Ishikawa (cell line): ENCODE results near the gene IL4R.

Source experiments
- CEBPB ChIP-seq: IDR thresholded peaks from 2 replicates; pipeline ENCODE4 v1.6.1; 2012
- CREB1 ChIP-seq: IDR thresholded peaks from 2 replicates; pipeline ENCODE4 v1.6.1; 2012; ENCODE audit warnings: low read depth
- EGR1 ChIP-seq: IDR thresholded peaks from 2 replicates; pipeline ENCODE4 v1.6.1; 2012
- EP300 ChIP-seq: IDR thresholded peaks from 2 replicates; pipeline ENCODE4 v1.6.1; 2012; ENCODE audit warnings: borderline replicate concordance
- FOXM1 ChIP-seq: IDR thresholded peaks from 2 replicates; pipeline ENCODE4 v1.6.1; 2012; ENCODE audit warnings: low read depth, borderline replicate concordance
- NFIC ChIP-seq: IDR thresholded peaks from 2 replicates; pipeline ENCODE4 v1.6.1; 2012
- RAD21 ChIP-seq: IDR thresholded peaks from 2 replicates; pipeline ENCODE4 v1.6.1; 2012; ENCODE audit warnings: low read depth
- TAF1 ChIP-seq: IDR thresholded peaks from 2 replicates; pipeline ENCODE4 v1.6.1; 2012; ENCODE audit warnings: low read depth, mild to moderate bottlenecking
- TCF12 ChIP-seq: IDR thresholded peaks from 2 replicates; pipeline ENCODE4 v1.6.1; 2012; ENCODE audit warnings: low read depth
- TEAD4 ChIP-seq: IDR thresholded peaks from 2 replicates; pipeline ENCODE4 v1.6.1; 2012
- YY1 ChIP-seq: IDR thresholded peaks from 2 replicates; pipeline ENCODE4 v1.6.1; 2012; ENCODE audit warnings: low read depth
- ZBTB7A ChIP-seq: IDR thresholded peaks from 2 replicates; pipeline ENCODE4 v1.6.1; 2012; ENCODE audit warnings: low read depth
- TF ChIP-seq, protein P1 (sequence below): IDR thresholded peaks from 2 replicates; pipeline ENCODE4 v1.6.1; 2012
- TF ChIP-seq, protein P2 (sequence below): IDR thresholded peaks from 2 replicates; pipeline ENCODE4 v1.6.1; 2012
- TF ChIP-seq, protein P3 (sequence below): IDR thresholded peaks from 2 replicates; pipeline ENCODE4 v1.6.1; 2012; ENCODE audit warnings: low read depth, mild to moderate bottlenecking

Gene IL4R

DNA sequence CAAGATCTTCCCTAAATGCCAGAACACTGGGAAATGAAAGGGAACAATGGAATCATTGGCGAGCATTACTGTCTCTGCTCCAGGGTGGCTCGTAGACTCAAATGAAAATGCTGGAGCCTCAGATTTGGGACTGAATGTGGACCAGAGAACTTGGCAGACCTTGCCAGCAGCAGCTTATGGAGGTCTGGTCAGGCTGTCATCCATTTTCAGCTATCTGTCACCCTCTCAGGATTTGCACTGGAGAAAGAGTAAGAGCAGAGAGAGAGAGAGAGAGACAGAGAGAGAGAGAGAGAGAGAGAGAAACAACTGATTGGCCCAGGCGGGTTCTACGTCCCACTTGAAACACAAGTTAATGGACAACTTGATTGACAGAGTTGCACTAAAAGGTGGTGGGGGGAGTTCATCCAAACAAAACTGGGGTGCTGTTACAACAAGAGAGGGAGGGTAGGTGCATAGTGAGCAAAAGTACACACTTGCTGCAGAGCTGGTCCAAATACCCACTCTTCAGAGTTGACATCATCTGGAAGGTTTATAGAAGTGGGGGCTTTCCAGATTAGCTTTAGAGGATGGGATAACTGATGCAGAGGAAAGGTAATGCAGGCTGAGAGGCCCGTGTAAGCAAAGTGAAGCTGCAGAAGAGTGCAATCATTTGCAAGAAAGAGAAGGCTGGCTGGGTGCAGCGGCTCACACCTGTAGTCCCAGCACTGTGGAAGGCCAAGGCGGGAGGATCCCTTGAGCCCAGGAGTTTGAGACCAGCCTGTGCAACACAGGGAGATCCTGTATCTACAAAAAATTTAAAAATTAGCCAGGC, 28.7 kb upstream of the IL4R start:
- TF ChIP-seq TEAD4 (no peak), EGR1 (no peak), CREB1 (no peak), FOXM1 (no peak), CEBPB (no peak), YY1 (no peak), RAD21 (no peak), NFIC (no peak), EP300 (no peak), TAF1 (no peak), ZBTB7A (no peak)
- TF ChIP-seq, protein P1, sequence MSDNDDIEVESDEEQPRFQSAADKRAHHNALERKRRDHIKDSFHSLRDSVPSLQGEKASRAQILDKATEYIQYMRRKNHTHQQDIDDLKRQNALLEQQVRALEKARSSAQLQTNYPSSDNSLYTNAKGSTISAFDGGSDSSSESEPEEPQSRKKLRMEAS = no peak
- TF ChIP-seq, protein P2, sequence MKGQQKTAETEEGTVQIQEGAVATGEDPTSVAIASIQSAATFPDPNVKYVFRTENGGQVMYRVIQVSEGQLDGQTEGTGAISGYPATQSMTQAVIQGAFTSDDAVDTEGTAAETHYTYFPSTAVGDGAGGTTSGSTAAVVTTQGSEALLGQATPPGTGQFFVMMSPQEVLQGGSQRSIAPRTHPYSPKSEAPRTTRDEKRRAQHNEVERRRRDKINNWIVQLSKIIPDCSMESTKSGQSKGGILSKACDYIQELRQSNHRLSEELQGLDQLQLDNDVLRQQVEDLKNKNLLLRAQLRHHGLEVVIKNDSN = no peak
- TF ChIP-seq, protein P3, sequence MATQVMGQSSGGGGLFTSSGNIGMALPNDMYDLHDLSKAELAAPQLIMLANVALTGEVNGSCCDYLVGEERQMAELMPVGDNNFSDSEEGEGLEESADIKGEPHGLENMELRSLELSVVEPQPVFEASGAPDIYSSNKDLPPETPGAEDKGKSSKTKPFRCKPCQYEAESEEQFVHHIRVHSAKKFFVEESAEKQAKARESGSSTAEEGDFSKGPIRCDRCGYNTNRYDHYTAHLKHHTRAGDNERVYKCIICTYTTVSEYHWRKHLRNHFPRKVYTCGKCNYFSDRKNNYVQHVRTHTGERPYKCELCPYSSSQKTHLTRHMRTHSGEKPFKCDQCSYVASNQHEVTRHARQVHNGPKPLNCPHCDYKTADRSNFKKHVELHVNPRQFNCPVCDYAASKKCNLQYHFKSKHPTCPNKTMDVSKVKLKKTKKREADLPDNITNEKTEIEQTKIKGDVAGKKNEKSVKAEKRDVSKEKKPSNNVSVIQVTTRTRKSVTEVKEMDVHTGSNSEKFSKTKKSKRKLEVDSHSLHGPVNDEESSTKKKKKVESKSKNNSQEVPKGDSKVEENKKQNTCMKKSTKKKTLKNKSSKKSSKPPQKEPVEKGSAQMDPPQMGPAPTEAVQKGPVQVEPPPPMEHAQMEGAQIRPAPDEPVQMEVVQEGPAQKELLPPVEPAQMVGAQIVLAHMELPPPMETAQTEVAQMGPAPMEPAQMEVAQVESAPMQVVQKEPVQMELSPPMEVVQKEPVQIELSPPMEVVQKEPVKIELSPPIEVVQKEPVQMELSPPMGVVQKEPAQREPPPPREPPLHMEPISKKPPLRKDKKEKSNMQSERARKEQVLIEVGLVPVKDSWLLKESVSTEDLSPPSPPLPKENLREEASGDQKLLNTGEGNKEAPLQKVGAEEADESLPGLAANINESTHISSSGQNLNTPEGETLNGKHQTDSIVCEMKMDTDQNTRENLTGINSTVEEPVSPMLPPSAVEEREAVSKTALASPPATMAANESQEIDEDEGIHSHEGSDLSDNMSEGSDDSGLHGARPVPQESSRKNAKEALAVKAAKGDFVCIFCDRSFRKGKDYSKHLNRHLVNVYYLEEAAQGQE = no peak

DNA sequence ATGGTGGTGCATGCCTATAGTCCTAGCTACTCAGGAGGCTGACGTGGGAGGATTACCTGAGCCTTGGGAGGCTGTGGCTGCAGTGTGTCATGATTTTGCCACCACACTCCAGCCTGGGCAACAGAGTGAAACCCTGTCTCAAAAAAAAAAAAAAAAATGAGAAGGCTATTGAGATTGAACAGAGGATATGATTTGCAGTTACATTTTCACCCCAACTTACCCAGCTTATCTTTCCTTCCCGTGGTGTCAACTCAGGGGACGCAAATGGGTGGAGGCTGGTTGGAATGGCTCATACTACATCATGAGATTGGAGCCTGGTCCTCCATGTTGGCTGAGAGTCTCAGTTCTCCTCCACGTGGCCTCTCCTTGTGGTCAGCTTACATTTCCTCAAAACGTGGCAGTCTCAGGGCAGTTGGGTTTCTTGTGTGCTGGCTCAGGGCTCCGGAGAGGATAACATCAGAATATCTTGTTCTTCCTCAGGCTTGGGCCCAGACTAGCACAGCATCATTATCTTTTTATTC, 28.0 kb upstream of the IL4R start:
- no peak for TF ChIP-seq FOXM1
- TF ChIP-seq ZBTB7A = no peak
- TF ChIP-seq CEBPB = no peak
- TF ChIP-seq CREB1 = no peak
- TF ChIP-seq, protein P1 = no peak
- TF ChIP-seq NFIC = no peak
- TF ChIP-seq, protein P2 = no peak
- no peak for TF ChIP-seq YY1
- TF ChIP-seq, protein P3 = no peak
- TF ChIP-seq RAD21 = no peak
- TF ChIP-seq TCF12 = no peak
- no peak for TF ChIP-seq TAF1
- TF ChIP-seq EP300 = no peak
- no peak for TF ChIP-seq EGR1
- no peak for TF ChIP-seq TEAD4

DNA sequence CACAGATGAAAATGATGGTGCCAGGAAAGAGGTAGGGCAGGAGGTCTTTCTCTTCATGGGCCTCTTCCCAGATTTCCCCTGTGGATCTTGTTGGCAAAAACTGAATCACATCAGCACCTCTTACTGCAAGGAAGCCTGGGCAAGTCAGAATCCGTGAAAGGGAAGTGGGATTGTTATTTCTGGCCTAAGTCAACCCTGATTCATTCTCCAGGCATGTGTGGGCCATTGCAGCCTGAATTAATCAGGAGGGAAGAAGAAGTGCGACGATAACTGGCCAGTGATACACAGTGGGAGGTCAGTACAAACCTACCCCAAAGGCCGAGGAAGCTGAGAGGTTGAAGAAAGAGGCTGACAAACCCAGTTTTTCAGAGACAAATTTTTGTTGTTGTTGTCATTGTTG, 27.3 kb upstream of the IL4R start:
- TF ChIP-seq YY1 (no peak), CREB1 (no peak), NFIC (no peak), CEBPB (no peak), TEAD4 (no peak), FOXM1 (no peak), ZBTB7A (no peak), TAF1 (no peak), EP300 (no peak), RAD21 (no peak), TCF12 (no peak), EGR1 (no peak)
- TF ChIP-seq, protein P1 = no peak
- TF ChIP-seq, protein P3 = no peak
- TF ChIP-seq, protein P2 = no peak
